Measurements from ENCODE around the gene EXOC3L1. TPM values are rescaled to one million over a fixed set of nuclear protein-coding genes. Genes with fewer than 3 reads are reported as not detected.

Gene EXOC3L1
- total RNA-seq, 2 donors from 2014 or later: 1.8 to 2.0 TPM

DNA sequence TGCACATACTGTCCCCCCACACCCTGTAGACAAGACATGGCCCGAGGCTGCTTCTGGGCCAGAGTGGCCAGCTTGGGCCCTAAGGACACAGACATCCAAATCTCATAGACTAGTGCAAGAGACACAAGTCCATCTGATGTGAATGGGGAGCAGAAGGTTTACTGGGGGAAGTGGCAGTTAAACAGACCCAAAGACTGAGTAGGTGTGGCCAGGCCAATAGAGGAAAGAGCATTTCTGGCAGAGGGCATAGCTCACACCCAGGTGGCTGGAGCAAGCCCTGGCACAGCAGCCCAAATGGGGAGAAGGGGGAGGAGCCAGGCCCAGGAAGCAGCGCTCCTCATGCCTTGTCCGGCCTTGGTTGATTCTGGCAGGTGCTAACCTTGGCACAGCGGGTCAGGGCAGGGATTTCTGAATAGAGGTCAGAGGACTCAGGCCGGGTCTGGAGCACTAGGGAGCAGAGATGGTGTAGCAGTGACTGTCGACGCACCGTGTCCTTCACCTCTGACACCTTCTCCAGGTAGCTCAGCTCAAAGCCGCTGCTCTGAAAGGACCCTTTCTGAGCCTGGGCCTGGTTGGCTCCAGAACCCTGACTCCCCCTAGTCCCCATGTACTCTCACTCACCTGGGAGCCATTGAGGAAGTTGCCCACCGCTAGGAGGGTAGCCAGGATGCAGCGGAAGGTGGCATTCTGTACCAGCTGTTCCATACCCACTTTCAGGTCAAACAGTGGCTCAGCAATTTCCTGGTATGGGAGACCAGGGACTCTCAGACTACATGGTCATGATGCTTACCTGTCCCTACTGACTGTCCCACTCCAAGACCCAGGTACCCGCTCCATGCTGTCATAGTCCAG is 41.1 kb upstream of the EXOC3L1 start:
- peaks cover 16% of the 10 kb centered on the region for H3K4me1 ChIP-seq
- H3K9me3 ChIP-seq: no peaks in the 10 kb centered on the region
- H3K27ac ChIP-seq: no peak overlapping the region
- no peak for TF ChIP-seq POLR2A (IDR thresholded peaks at IDR 0.05)
- TF ChIP-seq, protein P1, sequence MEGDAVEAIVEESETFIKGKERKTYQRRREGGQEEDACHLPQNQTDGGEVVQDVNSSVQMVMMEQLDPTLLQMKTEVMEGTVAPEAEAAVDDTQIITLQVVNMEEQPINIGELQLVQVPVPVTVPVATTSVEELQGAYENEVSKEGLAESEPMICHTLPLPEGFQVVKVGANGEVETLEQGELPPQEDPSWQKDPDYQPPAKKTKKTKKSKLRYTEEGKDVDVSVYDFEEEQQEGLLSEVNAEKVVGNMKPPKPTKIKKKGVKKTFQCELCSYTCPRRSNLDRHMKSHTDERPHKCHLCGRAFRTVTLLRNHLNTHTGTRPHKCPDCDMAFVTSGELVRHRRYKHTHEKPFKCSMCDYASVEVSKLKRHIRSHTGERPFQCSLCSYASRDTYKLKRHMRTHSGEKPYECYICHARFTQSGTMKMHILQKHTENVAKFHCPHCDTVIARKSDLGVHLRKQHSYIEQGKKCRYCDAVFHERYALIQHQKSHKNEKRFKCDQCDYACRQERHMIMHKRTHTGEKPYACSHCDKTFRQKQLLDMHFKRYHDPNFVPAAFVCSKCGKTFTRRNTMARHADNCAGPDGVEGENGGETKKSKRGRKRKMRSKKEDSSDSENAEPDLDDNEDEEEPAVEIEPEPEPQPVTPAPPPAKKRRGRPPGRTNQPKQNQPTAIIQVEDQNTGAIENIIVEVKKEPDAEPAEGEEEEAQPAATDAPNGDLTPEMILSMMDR (IDR thresholded peaks at IDR 0.05): no peak
- H3K4me3 ChIP-seq: no peak overlapping the region
- no peak for ATAC-seq
- 70 to 72% methylated on average over 6 to 12 of the region's 12 CpGs for WGBS, 2 donors
- H3K36me3 ChIP-seq (replicated peaks in 1 of 2; ENCODE audit: insufficient read depth in 1 of 2, low read depth in 2 of 2): peaks cover 0 to 18% of the 10 kb centered on the region in 2 donors
- intact Hi-C loops (cut with DNase I): no loop called here
- DNase-seq: no peak
- H3K27me3 ChIP-seq: no peaks in the 10 kb centered on the region

GRCh38 chr16:67229906-67230808 is 40.2 kb upstream of the EXOC3L1 start:
- TF ChIP-seq, protein P1 (IDR thresholded peaks at IDR 0.05): no peak
- TF ChIP-seq POLR2A (IDR thresholded peaks at IDR 0.05): no peak
- Histone ChIP-seq H3K27me3 (no peaks in the 10 kb centered on the region), H3K27ac (no peak overlapping the region), H3K9me3 (no peaks in the 10 kb centered on the region), H3K4me3 (no peak overlapping the region), H3K36me3 (replicated peaks in 1 of 2; ENCODE audit: insufficient read depth in 1 of 2, low read depth in 2 of 2) (peaks cover 0 to 15% of the 10 kb centered on the region in 2 donors), H3K4me1 (peaks cover 25% of the 10 kb centered on the region)
- DNase-seq (no peak), ATAC-seq (no peak)
- 91% methylated on average over 20 to 31 of the region's 32 CpGs for WGBS, 2 donors
- intact Hi-C loops (cut with DNase I): no loop called here

GRCh38 chr16:67228905-67229304 is 39.0 kb upstream of the EXOC3L1 start:
- no peak overlapping the region for H3K27ac ChIP-seq
- H3K4me3 ChIP-seq: no peak overlapping the region
- intact Hi-C loops (cut with DNase I): no loop called here
- no peaks in the 10 kb centered on the region for H3K9me3 ChIP-seq
- DNase-seq (no peak), ATAC-seq (no peak)
- H3K4me1 ChIP-seq: peaks cover 25% of the 10 kb centered on the region
- no peaks in the 10 kb centered on the region for H3K27me3 ChIP-seq
- no peak for TF ChIP-seq POLR2A (IDR thresholded peaks at IDR 0.05)
- TF ChIP-seq, protein P1 (IDR thresholded peaks at IDR 0.05): no peak
- H3K36me3 ChIP-seq (replicated peaks in 1 of 2; ENCODE audit: insufficient read depth in 1 of 2, low read depth in 2 of 2): peaks cover 0 to 14% of the 10 kb centered on the region in 2 donors
- WGBS, 2 donors: 80 to 81% methylated on average over 7 to 9 of the region's 9 CpGs

DNA sequence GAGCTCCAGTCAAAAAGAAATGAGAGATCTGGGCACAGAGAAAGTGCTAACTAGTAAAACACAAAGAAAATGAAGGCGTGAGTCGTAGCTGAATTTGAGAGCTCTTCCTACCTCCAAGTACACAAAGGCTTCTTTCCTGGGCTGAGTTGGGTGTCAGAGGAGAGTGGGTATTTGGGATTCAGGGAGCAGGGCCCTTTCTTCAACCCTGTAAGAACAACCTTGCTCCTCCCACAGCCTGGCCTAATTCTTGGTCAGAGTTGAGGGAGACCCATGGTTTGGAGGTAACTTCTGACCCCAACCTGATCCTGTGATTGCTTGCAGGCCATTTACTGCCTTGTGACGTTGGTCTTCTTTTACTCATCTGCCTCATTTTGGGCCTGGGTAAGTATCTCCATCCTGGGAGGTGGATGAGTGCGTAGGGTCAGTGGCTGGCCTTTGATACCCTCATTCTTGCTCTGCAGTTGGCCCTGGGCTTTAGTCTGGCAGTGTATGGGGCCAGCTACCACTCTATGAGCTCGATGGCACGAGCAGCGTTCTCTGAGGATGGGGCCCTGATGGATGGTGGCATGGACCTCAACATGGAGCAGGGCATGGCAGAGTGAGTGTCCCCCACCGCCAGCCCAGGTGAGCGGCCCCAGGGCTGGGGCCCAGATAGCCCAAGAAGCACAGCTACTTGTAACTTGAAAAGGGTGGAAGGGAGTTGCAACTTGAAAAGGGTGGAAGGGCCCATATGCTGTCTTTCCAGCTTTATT is 38.3 kb upstream of the EXOC3L1 start:
- ATAC-seq (no peak), DNase-seq (no peak)
- no peak for TF ChIP-seq POLR2A (IDR thresholded peaks at IDR 0.05)
- TF ChIP-seq, protein P1 (IDR thresholded peaks at IDR 0.05): no peak
- Histone ChIP-seq H3K27me3 (no peaks in the 10 kb centered on the region), H3K4me1 (peaks cover 25% of the 10 kb centered on the region), H3K27ac (no peak overlapping the region), H3K4me3 (no peak overlapping the region), H3K36me3 (replicated peaks in 1 of 2; ENCODE audit: insufficient read depth in 1 of 2, low read depth in 2 of 2) (peaks cover 0 to 14% of the 10 kb centered on the region in 2 donors), H3K9me3 (no peaks in the 10 kb centered on the region)
- intact Hi-C loops (cut with DNase I): no loop called here
- WGBS, 2 donors: 69 to 77% methylated on average over 3 to 9 of the region's 9 CpGs
